Measurements from ENCODE around the gene PLPPR1.

The PLPPR1 gene

GRCh38 chr9:101094686-101095085 lies 66.2 kb downstream of the PLPPR1 start:
- no peak overlapping the region for H2AFZ ChIP-seq (ENCODE audit: low read depth, low read length, severe bottlenecking)
- no peaks in the 10 kb centered on the region for H4K20me1 ChIP-seq (ENCODE audit: low read depth, low read length)
- no peaks in the 10 kb centered on the region for H3K9me3 ChIP-seq (ENCODE audit: insufficient read depth, low read length)
- H3K4me2 ChIP-seq (ENCODE audit: low read depth, low read length, poor library complexity, severe bottlenecking) = no peak overlapping the region
- H3K27ac ChIP-seq (ENCODE audit: low read depth, low read length) = no peak overlapping the region
- no peaks in the 10 kb centered on the region for H3K9me2 ChIP-seq (replicated peaks; ENCODE audit: insufficient read depth, low read length)
- H3K36me3 ChIP-seq (ENCODE audit: low read length) = no peaks in the 10 kb centered on the region
- H3F3A ChIP-seq (ENCODE audit: insufficient read depth) = no peaks in the 10 kb centered on the region
- H3K27me3 ChIP-seq (ENCODE audit: low read length) = no peaks in the 10 kb centered on the region
- TF ChIP-seq CTCF (IDR thresholded peaks at IDR 0.05; ENCODE audit: insufficient read depth, low read length, poor library complexity, severe bottlenecking) (no peak), EZH2phosphoT487 (conservative IDR thresholded peaks at IDR 0.05; ENCODE audit: low read length) (no peak)
- no peaks in the 10 kb centered on the region for H3K79me2 ChIP-seq (ENCODE audit: insufficient read depth, low read length)
- H3K4me3 ChIP-seq (ENCODE audit: insufficient read depth, low read length, poor library complexity, severe bottlenecking) = no peak overlapping the region
- no peak overlapping the region for H3K9ac ChIP-seq (ENCODE audit: low read length)

- H3K4me2 ChIP-seq (ENCODE audit: low read depth, low read length, poor library complexity, severe bottlenecking) = no peak overlapping the region
- no peak overlapping the region for H3K4me3 ChIP-seq (ENCODE audit: insufficient read depth, low read length, poor library complexity, severe bottlenecking)
- H3K9me3 ChIP-seq (ENCODE audit: insufficient read depth, low read length) = no peaks in the 10 kb centered on the region
- no peaks in the 10 kb centered on the region for H3K36me3 ChIP-seq (ENCODE audit: low read length)
- no peak overlapping the region for H3K27ac ChIP-seq (ENCODE audit: low read depth, low read length)
- H3K9ac ChIP-seq (ENCODE audit: low read length) = no peak overlapping the region
- no peaks in the 10 kb centered on the region for H3K79me2 ChIP-seq (ENCODE audit: insufficient read depth, low read length)
- no peaks in the 10 kb centered on the region for H3K27me3 ChIP-seq (ENCODE audit: low read length)
- H2AFZ ChIP-seq (ENCODE audit: low read depth, low read length, severe bottlenecking) = no peak overlapping the region
- no peaks in the 10 kb centered on the region for H4K20me1 ChIP-seq (ENCODE audit: low read depth, low read length)
- no peak for TF ChIP-seq EZH2phosphoT487 (conservative IDR thresholded peaks at IDR 0.05; ENCODE audit: low read length)
- no peak for TF ChIP-seq CTCF (IDR thresholded peaks at IDR 0.05; ENCODE audit: insufficient read depth, low read length, poor library complexity, severe bottlenecking)
- no peaks in the 10 kb centered on the region for H3F3A ChIP-seq (ENCODE audit: insufficient read depth)
- H3K9me2 ChIP-seq (replicated peaks; ENCODE audit: insufficient read depth, low read length) = no peaks in the 10 kb centered on the region
Measured at GRCh38 chr9:101097210-101097609, 68.7 kb downstream of the PLPPR1 start.

GRCh38 chr9:101098392-101098791 lies 69.9 kb downstream of the PLPPR1 start:
- Histone ChIP-seq H2AFZ (ENCODE audit: low read depth, low read length, severe bottlenecking) (no peak overlapping the region), H3K4me2 (ENCODE audit: low read depth, low read length, poor library complexity, severe bottlenecking) (no peak overlapping the region), H3K36me3 (ENCODE audit: low read length) (no peaks in the 10 kb centered on the region), H3K79me2 (ENCODE audit: insufficient read depth, low read length) (no peaks in the 10 kb centered on the region), H3F3A (ENCODE audit: insufficient read depth) (no peaks in the 10 kb centered on the region), H3K27me3 (ENCODE audit: low read length) (no peaks in the 10 kb centered on the region), H3K9ac (ENCODE audit: low read length) (no peak overlapping the region), H4K20me1 (ENCODE audit: low read depth, low read length) (no peaks in the 10 kb centered on the region), H3K9me3 (ENCODE audit: insufficient read depth, low read length) (no peaks in the 10 kb centered on the region), H3K4me3 (ENCODE audit: insufficient read depth, low read length, poor library complexity, severe bottlenecking) (no peak overlapping the region), H3K27ac (ENCODE audit: low read depth, low read length) (no peak overlapping the region), H3K9me2 (replicated peaks; ENCODE audit: insufficient read depth, low read length) (no peaks in the 10 kb centered on the region)
- TF ChIP-seq EZH2phosphoT487 (conservative IDR thresholded peaks at IDR 0.05; ENCODE audit: low read length) (no peak), CTCF (IDR thresholded peaks at IDR 0.05; ENCODE audit: insufficient read depth, low read length, poor library complexity, severe bottlenecking) (no peak)

Data from SU-DHL-6 (cell line).